Esophagus squamous epithelium (tissue), 5 donors: ENCODE data around the gene CCER1. TPM values are rescaled to one million over a fixed set of nuclear protein-coding genes. Genes with fewer than 3 reads are reported as not detected.

Experiments used
- DNase-seq: peaks from one replicate; lab custom pipeline; 2025; lab: John Stamatoyannopoulos, UW
- H3K27ac ChIP-seq, 4 donors: fragments of 200-600 bp; sonication (generic); one replicate each; pipeline ENCODE4 v1.5.1; 2016 to 2019; ENCODE audit warnings: mild to moderate bottlenecking in 1 of 4
- H3K27me3 ChIP-seq, 4 donors: fragments of 200-600 bp; sonication (generic); 1 replicate in 3 of 4; 2 replicates in 1 of 4; pipeline versions ENCODE4 v1.5.1 to v1.6.0; 2017 to 2021; ENCODE audit warnings: antibody characterized with exemption in 1 of 4
- H3K36me3 ChIP-seq, 3 donors: fragments of 200-600 bp; sonication (generic); one replicate each; pipeline ENCODE4 v1.5.1; 2016 to 2019
- H3K4me1 ChIP-seq, 3 donors: fragments of 200-600 bp; sonication (generic); one replicate each; pipeline ENCODE4 v1.5.1; 2017 to 2019
- H3K4me3 ChIP-seq, 4 donors: fragments of 200-600 bp; sonication (generic); 1 replicate in 3 of 4; 2 replicates in 1 of 4; pipeline ENCODE4 v1.5.1; 2016 to 2019; ENCODE audit warnings: mild to moderate bottlenecking in 2 of 4, moderate library complexity in 1 of 4
- H3K9me3 ChIP-seq, 3 donors: fragments of 200-600 bp; sonication (generic); one replicate each; pipeline ENCODE4 v1.5.1; 2016 to 2019
- CTCF ChIP-seq, 6 experiments: fragments of 450-650 bp in 4 of 6; fragments of 200-600 bp in 2 of 6; sonication (generic) in 2 of 6; IDR thresholded peaks; one replicate each; pipeline ENCODE4 v1.5.1; 2016 to 2019; ENCODE audit warnings: antibody characterized with exemption in 6 of 6, mild to moderate bottlenecking in 4 of 6, moderate library complexity in 4 of 6
- POLR2A ChIP-seq, 4 donors: fragments of 450-650 bp; IDR thresholded peaks; one replicate each; pipeline ENCODE4 v1.6.1; 2017; ENCODE audit warnings: antibody characterized with exemption in 4 of 4, mild to moderate bottlenecking in 4 of 4, moderate library complexity in 3 of 4
- WGBS, 2 donors: methylation state at CpG; one replicate each; pipeline ENCODE4 v1.1.5; 2018; 5-methylcytosine and 5-hydroxymethylcytosine counted together
- intact Hi-C: fragments of 100-400 bp; cut with DNase I; formaldehyde crosslinking; loops from one replicate; pipeline ENCODE4 v1.15.0; 2022
- total RNA-seq, 4 donors: library from RNA; depleted of rRNA; stranded (reverse); fragments of >200 nt; gene quantifications; one replicate each; pipeline ENCODE4 v1.1.0, GENCODE V29; 2016
- donor health status: DM: yes; HTN: yes; CAD: no.

CCER1 gene
- total RNA-seq, 4 donors from 2014 or later: not detected

GRCh38 chr12:90970911-90971310 is 15.9 kb upstream of the CCER1 start:
- no peak for DNase-seq
- Histone ChIP-seq H3K27ac (no peak overlapping the region), H3K36me3 (no peaks in the 10 kb centered on the region), H3K4me3 (no peak overlapping the region), H3K9me3 (no peaks in the 10 kb centered on the region), H3K27me3 (no peaks in the 10 kb centered on the region), H3K4me1 (no peaks in the 10 kb centered on the region)
- intact Hi-C loops: loop anchor here (10.0 kb wide), 1 partner anchor 384 kb away; no protein-coding TSS in a partner anchor
- TF ChIP-seq CTCF (IDR thresholded peaks at IDR 0.05): no peak
- TF ChIP-seq POLR2A (IDR thresholded peaks at IDR 0.05): no peak

GRCh38 chr12:90970471-90970870 is 15.5 kb upstream of the CCER1 start:
- intact Hi-C loops: loop anchor here (10.0 kb wide), 1 partner anchor 384 kb away; no protein-coding TSS in a partner anchor
- Histone ChIP-seq H3K4me1 (no peaks in the 10 kb centered on the region), H3K27ac (no peak overlapping the region), H3K9me3 (no peaks in the 10 kb centered on the region), H3K4me3 (no peak overlapping the region), H3K27me3 (no peaks in the 10 kb centered on the region), H3K36me3 (no peaks in the 10 kb centered on the region)
- TF ChIP-seq CTCF (IDR thresholded peaks at IDR 0.05): no peak
- no peak for TF ChIP-seq POLR2A (IDR thresholded peaks at IDR 0.05)
- DNase-seq: no peak

- Histone ChIP-seq H3K27me3 (no peaks in the 10 kb centered on the region), H3K9me3 (no peaks in the 10 kb centered on the region), H3K4me3 (no peak overlapping the region), H3K4me1 (no peaks in the 10 kb centered on the region), H3K36me3 (no peaks in the 10 kb centered on the region), H3K27ac (no peak overlapping the region)
- no peak for DNase-seq
- 91% methylated on average over 2 of the region's 2 CpGs for WGBS, 2 donors
- TF ChIP-seq POLR2A (IDR thresholded peaks at IDR 0.05): no peak
- TF ChIP-seq CTCF (IDR thresholded peaks at IDR 0.05): no peak
- intact Hi-C loops: loop anchor here (10.0 kb wide), 1 partner anchor 385 kb away; no protein-coding TSS in a partner anchor
Observed at GRCh38 chr12:90969851-90970250, 14.9 kb upstream of the CCER1 start.

GRCh38 chr12:90969346-90969745 is 14.4 kb upstream of the CCER1 start:
- 0% methylated on average over 1 of the region's 1 CpG for WGBS, 2 donors

GRCh38 chr12:90965204-90965603 is 10.2 kb upstream of the CCER1 start:
- WGBS, 2 donors: 67 to 68% methylated on average over 2 of the region's 2 CpGs

More at GRCh38 chr12:90969346-90969745, 14.4 kb upstream of the CCER1 start:
- no peak overlapping the region for H3K4me3 ChIP-seq
- H3K4me1 ChIP-seq: no peaks in the 10 kb centered on the region
- intact Hi-C loops: no loop called here
- H3K27ac ChIP-seq: no peak overlapping the region
- H3K36me3 ChIP-seq: no peaks in the 10 kb centered on the region
- TF ChIP-seq CTCF (IDR thresholded peaks at IDR 0.05) (no peak), POLR2A (IDR thresholded peaks at IDR 0.05) (no peak)
- no peaks in the 10 kb centered on the region for H3K27me3 ChIP-seq
- no peak for DNase-seq
- no peaks in the 10 kb centered on the region for H3K9me3 ChIP-seq

More at GRCh38 chr12:90965204-90965603, 10.2 kb upstream of the CCER1 start:
- intact Hi-C loops: no loop called here
- no peak for TF ChIP-seq CTCF (IDR thresholded peaks at IDR 0.05)
- TF ChIP-seq POLR2A (IDR thresholded peaks at IDR 0.05): no peak
- H3K9me3 ChIP-seq: no peaks in the 10 kb centered on the region
- H3K27me3 ChIP-seq: no peaks in the 10 kb centered on the region
- no peak overlapping the region for H3K4me3 ChIP-seq
- no peaks in the 10 kb centered on the region for H3K36me3 ChIP-seq
- H3K4me1 ChIP-seq: no peaks in the 10 kb centered on the region
- DNase-seq: no peak
- no peak overlapping the region for H3K27ac ChIP-seq
